ENCODE data around the gene PACSIN3.
"Not testable (repeated sequence)": the region's sequence is repeated elsewhere in the genome, so short reads cannot be mapped to it uniquely, and the experiment has no call there.

PACSIN3 gene

GRCh38 chr11:47191137-47191536 is 4.9 kb upstream of the PACSIN3 start:
- DNase-seq, result not testable (repeated sequence)

GRCh38 chr11:47189100-47189834 is 3.0 kb upstream of the PACSIN3 start:
- DNase-seq, result no peak

- no peak for DNase-seq
Measured at GRCh38 chr11:47188259-47188658, 2.0 kb upstream of the PACSIN3 start.

GRCh38 chr11:47187723-47188122 is 1.5 kb upstream of the PACSIN3 start:
- no peak for DNase-seq

GRCh38 chr11:47186700-47187695 is 764 bp upstream of the PACSIN3 start:
- DNase-seq, result peak; percentile 31 to 50

- DNase-seq, result no peak
Measured at GRCh38 chr11:47185305-47186075, 744 bp downstream of the PACSIN3 start.

- no peak for DNase-seq
Measured at GRCh38 chr11:47184711-47185304, 1.4 kb downstream of the PACSIN3 start.

GRCh38 chr11:47183969-47184368 is 2.3 kb downstream of the PACSIN3 start:
- no peak for DNase-seq

GRCh38 chr11:47183031-47183856 is 3.0 kb downstream of the PACSIN3 start:
- no peak for DNase-seq

GRCh38 chr11:47182380-47182779 is 3.9 kb downstream of the PACSIN3 start:
- no peak for DNase-seq

- DNase-seq, result no peak
Measured at GRCh38 chr11:47181271-47181670, 5.0 kb downstream of the PACSIN3 start.

- no peak for DNase-seq
Measured at GRCh38 chr11:47180006-47180787, 6.0 kb downstream of the PACSIN3 start.

GRCh38 chr11:47179655-47179991 is 6.6 kb downstream of the PACSIN3 start:
- DNase-seq, result no peak

- DNase-seq, result no peak
Measured at GRCh38 chr11:47178737-47179654, 7.2 kb downstream of the PACSIN3 start.

- DNase-seq, result no peak
Measured at GRCh38 chr11:47178316-47178715, 7.9 kb downstream of the PACSIN3 start.

- DNase-seq, result no peak
Measured at GRCh38 chr11:47177846-47178245, 8.4 kb downstream of the PACSIN3 start.

GRCh38 chr11:47177229-47177845 is 8.9 kb downstream of the PACSIN3 start:
- DNase-seq, result peak; percentile 55 to 71

GRCh38 chr11:47176328-47177228 is 9.7 kb downstream of the PACSIN3 start, which contains the start of gene ARFGAP2:
TSS of gene ARFGAP2 (minus strand) at chr11:47176879. CDS start at chr11:47176853, 26 bp downstream.
- DNase-seq, result peak; percentile 90 to 96
